NCI-H69 (cell line): ENCODE results near the gene RLN2.
A peak's percentile ranks its signal among the peaks of the same experiment; 100 is the strongest.

Experiments used
- DNase-seq: peaks from one replicate; lab custom pipeline; 2025; lab: John Stamatoyannopoulos, UW

The RLN2 gene

DNA sequence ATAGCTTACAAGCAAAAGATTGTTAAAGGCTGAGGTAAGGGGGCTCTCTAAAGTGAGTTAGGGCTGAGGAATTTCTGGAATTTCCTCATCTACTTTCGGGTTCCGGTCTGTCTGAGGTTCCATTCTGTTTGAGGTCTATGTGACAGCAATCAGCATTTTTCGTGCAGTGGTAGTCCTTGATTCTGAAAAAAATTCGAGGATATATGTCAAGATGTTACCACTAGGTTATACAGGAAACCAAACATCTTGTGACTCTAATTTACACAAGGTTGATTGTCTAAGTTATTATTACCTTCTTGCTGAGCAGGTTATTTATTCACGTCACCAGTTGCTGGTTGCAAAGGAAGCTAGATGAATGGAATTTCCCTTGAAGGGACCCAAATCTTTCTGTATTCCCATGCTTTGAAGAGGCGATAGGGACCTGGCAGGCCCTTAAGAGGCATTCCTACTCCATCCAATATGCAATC lies 35.2 kb downstream of the RLN2 start:
- no peak for DNase-seq

DNA sequence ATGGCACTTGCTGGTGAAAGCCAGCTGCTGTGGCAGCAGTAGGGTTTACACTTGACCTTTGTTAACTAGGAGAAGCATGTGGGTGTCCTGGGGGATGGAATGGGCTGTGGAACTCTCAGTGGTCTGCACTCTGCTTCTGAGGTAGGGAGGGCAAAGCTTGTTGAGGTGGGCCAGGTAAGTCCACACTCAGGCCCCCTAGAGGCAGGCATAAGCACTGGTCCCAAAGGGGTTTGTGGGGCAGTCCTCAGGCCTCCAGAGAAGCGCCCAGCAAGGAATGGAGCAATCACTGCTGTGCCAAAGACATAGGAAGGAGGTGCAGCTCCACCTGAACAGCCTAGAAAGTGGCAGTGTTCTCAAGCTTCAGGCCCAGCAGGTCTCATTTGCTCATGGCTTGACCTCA lies 38.6 kb downstream of the RLN2 start:
- peak; percentile 5 for DNase-seq

- no peak for DNase-seq
These were observed 40.3 kb downstream of the RLN2 start for GRCh38 chr9:5264219-5264595.

- DNase-seq: peak; percentile 23
These were observed 40.9 kb downstream of the RLN2 start for GRCh38 chr9:5263351-5264218.
